ENCODE results near the gene HHATL.

DNA sequence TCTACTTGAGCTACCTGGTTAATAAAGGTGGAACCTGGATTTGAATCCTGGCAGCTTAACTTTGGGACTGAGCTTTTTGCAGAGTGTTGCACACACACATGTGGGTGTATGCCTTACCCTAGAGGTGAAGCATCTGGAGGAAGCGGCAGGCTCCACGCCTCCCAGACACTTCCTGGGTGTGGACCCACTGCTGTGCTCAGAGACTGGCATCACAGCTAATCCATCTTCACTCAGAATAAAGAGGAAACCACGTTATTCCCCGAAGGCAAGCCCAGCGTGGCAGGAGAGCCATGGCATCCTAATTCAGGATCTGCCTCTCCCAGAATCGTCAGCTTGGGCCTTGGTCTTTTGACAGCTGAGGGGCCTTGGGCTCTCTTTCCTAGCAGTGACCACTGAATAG, 45.0 kb upstream of the HHATL start:
- TF ChIP-seq POLR2A (IDR thresholded peaks at IDR 0.05; ENCODE audit: low read depth, low read length) = no peak
- no peak for TF ChIP-seq POLR2AphosphoS5 (IDR thresholded peaks at IDR 0.05; ENCODE audit: low read depth, low read length)
